PC-3 (cell line): ENCODE measurements around the gene SH3RF3. TPM values are rescaled to one million over a fixed set of nuclear protein-coding genes. Genes with fewer than 3 reads are reported as not detected.

ENCODE experiments used
- ATAC-seq: fragments of 200-7000 bp; cut with Tn5 transposase; 2 replicates; pipeline ENCODE4 v1.9.1; 2020; ENCODE audit warnings: mild to moderate bottlenecking, moderate library complexity
- BruUV-seq: library from RNA; stranded (reverse); fragments of 400-500 nt; replicated peaks from 2 replicates; lab custom pipeline; 2021; lab: Mats Ljungman, UMichigan
- CTCF ChIA-PET: fragments of 300-600 bp; sonication (Branson Sonifier 250); formaldehyde crosslinking; loops from one replicate; lab custom pipeline; 2022; ENCODE audit warnings: antibody characterized with exemption; lab: Charles Lee
- POLR2A ChIA-PET: fragments of 300-600 bp; sonication (Branson Sonifier 250); formaldehyde crosslinking; loops from one replicate; lab custom pipeline; 2022; ENCODE audit warnings: antibody characterized with exemption; ENCODE audit not compliant: unreplicated experiment; lab: Charles Lee
- DNase-seq: peaks from one replicate; pipeline ENCODE4 v3.0.0-alpha.2; 2015
- H2AFZ ChIP-seq: fragments of 300-600 bp; sonication (generic); 2 replicates; pipeline ENCODE4 v1.6.0; 2016; ENCODE audit warnings: antibody characterized with exemption, low read length
- H3F3A ChIP-seq: fragments of 300-600 bp; sonication (generic); one replicate; pipeline ENCODE4 v1.6.0; 2017; ENCODE audit warnings: antibody characterized with exemption, low read length, control low read depth, mild to moderate bottlenecking; ENCODE audit not compliant: unreplicated experiment
- H3K27ac ChIP-seq: fragments of 300-600 bp; sonication (generic); 2 replicates; pipeline ENCODE4 v1.5.1; 2016; ENCODE audit warnings: mild to moderate bottlenecking, low read length
- H3K27me3 ChIP-seq: fragments of 300-600 bp; sonication (generic); 2 replicates; pipeline ENCODE4 v1.6.1; 2016; ENCODE audit warnings: low read length, mixed read lengths
- H3K36me3 ChIP-seq: fragments of 300-600 bp; sonication (generic); 2 replicates; pipeline ENCODE4 v1.6.1; 2016; ENCODE audit warnings: low read depth, mixed run types, low read length, mixed read lengths
- H3K4me1 ChIP-seq: fragments of 300-600 bp; sonication (generic); 2 replicates; pipeline ENCODE4 v1.5.1; 2016; ENCODE audit warnings: low read length; ENCODE audit not compliant: insufficient read depth
- H3K4me2 ChIP-seq: fragments of 300-600 bp; sonication (generic); 2 replicates; pipeline ENCODE4 v1.6.0; 2016; ENCODE audit warnings: low read length
- H3K4me3 ChIP-seq: fragments of 300-600 bp; sonication (generic); 2 replicates; pipeline ENCODE4 v1.5.1; 2016; ENCODE audit warnings: mild to moderate bottlenecking, low read length, mixed read lengths
- H3K79me2 ChIP-seq: fragments of 300-600 bp; sonication (generic); 2 replicates; pipeline ENCODE4 v1.6.1; 2017; ENCODE audit warnings: low read length, mixed read lengths
- H3K9ac ChIP-seq: fragments of 300-600 bp; sonication (generic); 2 replicates; pipeline ENCODE4 v1.6.0; 2016; ENCODE audit warnings: mild to moderate bottlenecking, low read length
- H3K9me2 ChIP-seq: fragments of 300-600 bp; sonication (generic); replicated peaks from 2 replicates; pipeline ENCODE4 v1.6.1; 2016; ENCODE audit warnings: mixed run types, low read length, mixed read lengths
- H3K9me3 ChIP-seq: fragments of 300-600 bp; sonication (generic); 2 replicates; pipeline ENCODE4 v1.6.1; 2016; ENCODE audit warnings: low read length, mixed read lengths
- H4K20me1 ChIP-seq: fragments of 300-600 bp; sonication (generic); 2 replicates; pipeline ENCODE4 v1.6.1; 2016; ENCODE audit warnings: low read length, mixed read lengths
- EZH2 ChIP-seq: fragments of 300-600 bp; sonication (generic); IDR thresholded peaks from one replicate; pipeline ENCODE4 v1.6.1; 2017; ENCODE audit warnings: antibody characterized with exemption, mild to moderate bottlenecking, low read length; ENCODE audit not compliant: unreplicated experiment
- EZH2phosphoT487 ChIP-seq: fragments of 300-600 bp; sonication (generic); IDR thresholded peaks from 2 replicates; pipeline ENCODE4 v1.6.1; 2018; ENCODE audit warnings: mild to moderate bottlenecking, antibody characterized with exemption, low read length, borderline replicate concordance
- intact Hi-C: fragments of 100-400 bp; cut with micrococcal nuclease; formaldehyde crosslinking; loops from 2 replicates; pipeline ENCODE4 v1.9.0; 2023
- total RNA-seq: library from RNA; depleted of rRNA; stranded (reverse); fragments of >200 nt; gene quantifications from 2 replicates; pipeline ENCODE4 v1.2.3, GENCODE V29; 2014
- TF ChIP-seq, protein P1 (sequence below): fragments of 300-600 bp; sonication (generic); conservative IDR thresholded peaks from 2 replicates; pipeline ENCODE4 v1.5.1; 2017; ENCODE audit warnings: antibody characterized with exemption, low read depth, mild to moderate bottlenecking, low read length

Gene SH3RF3
- total RNA-seq, 1 experiment from 2014 or later: 11.7 TPM

DNA sequence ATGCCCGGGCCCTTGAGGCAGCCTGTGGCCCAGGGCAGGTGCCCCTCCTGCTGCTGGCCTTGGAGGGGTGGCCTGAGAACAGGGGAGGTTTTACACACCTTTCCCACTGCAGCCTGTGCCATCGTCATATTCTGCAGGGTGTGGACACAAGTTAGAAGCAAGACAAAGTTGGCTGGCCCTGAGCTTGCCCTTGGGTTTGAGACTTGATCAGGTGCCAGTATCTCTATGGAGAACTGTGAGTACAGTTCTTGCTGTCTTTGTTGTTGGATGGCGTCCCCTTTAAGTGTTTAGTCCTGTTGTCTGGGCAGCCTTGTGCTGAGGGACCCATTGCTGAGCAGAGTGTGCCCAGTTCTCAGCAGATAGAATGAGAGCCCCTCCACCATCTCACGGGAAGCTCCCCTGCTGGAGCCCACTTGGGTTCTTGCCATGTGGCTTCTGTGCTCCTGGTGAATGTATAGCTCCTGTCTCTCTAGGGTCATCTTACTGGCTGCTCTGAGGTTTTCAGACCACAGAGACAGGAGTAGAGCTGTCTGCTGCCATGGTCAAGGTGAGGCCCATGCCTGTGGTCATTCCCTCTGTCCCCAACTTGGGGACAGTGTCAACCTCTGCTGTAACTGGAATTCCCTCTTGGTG, 115.9 kb downstream of the SH3RF3 start:
- no peaks in the 10 kb centered on the region for H4K20me1 ChIP-seq
- DNase-seq (no peak), ATAC-seq (no peak)
- no peak overlapping the region for H3K27ac ChIP-seq
- no peaks in the 10 kb centered on the region for H3K9me2 ChIP-seq
- intact Hi-C loops: loop anchor here (10.0 kb wide), 1 partner anchor 110 kb away; no protein-coding TSS in a partner anchor
- peaks cover 63% of the 10 kb centered on the region for H3K79me2 ChIP-seq
- no peaks in the 10 kb centered on the region for H3K36me3 ChIP-seq
- H3F3A ChIP-seq: no peaks in the 10 kb centered on the region
- CTCF ChIA-PET: no interaction called here
- TF ChIP-seq EZH2: no peak
- no peak for TF ChIP-seq EZH2phosphoT487
- TF ChIP-seq, protein P1, sequence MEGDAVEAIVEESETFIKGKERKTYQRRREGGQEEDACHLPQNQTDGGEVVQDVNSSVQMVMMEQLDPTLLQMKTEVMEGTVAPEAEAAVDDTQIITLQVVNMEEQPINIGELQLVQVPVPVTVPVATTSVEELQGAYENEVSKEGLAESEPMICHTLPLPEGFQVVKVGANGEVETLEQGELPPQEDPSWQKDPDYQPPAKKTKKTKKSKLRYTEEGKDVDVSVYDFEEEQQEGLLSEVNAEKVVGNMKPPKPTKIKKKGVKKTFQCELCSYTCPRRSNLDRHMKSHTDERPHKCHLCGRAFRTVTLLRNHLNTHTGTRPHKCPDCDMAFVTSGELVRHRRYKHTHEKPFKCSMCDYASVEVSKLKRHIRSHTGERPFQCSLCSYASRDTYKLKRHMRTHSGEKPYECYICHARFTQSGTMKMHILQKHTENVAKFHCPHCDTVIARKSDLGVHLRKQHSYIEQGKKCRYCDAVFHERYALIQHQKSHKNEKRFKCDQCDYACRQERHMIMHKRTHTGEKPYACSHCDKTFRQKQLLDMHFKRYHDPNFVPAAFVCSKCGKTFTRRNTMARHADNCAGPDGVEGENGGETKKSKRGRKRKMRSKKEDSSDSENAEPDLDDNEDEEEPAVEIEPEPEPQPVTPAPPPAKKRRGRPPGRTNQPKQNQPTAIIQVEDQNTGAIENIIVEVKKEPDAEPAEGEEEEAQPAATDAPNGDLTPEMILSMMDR: no peak
- no peaks in the 10 kb centered on the region for H3K27me3 ChIP-seq
- no peak overlapping the region for H3K4me3 ChIP-seq
- BruUV-seq: no TSS peak
- no peaks in the 10 kb centered on the region for H3K9me3 ChIP-seq
- H3K4me2 ChIP-seq: no peak overlapping the region
- peaks cover 43% of the 10 kb centered on the region for H3K4me1 ChIP-seq
- POLR2A ChIA-PET: no interaction called here
- H3K9ac ChIP-seq: no peak overlapping the region
- H2AFZ ChIP-seq: no peak overlapping the region

DNA sequence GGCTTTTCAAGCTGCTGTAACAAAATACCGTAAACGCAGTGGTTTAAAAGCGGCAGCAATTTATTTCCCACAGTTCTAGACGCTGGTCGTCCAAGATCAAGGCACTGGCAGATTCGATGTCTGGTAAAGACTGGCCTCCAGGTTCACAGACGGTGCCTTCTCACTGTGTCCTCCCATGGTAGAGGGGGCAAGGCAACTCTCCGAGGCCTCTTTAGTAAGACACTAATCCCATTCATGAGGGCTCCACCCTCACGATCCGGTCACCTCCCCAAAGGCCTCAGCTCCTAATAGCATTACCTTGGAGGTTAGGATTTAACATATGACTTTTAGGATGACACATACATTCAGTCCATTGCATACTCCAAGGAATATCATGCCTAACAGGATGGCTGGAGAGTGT, 117.2 kb downstream of the SH3RF3 start:
- ChIA-PET POLR2A (no interaction called here), CTCF (no interaction called here)
- Histone ChIP-seq H3K36me3 (no peaks in the 10 kb centered on the region), H3K79me2 (peaks cover 50% of the 10 kb centered on the region), H3K27ac (no peak overlapping the region), H3K9ac (no peak overlapping the region), H3F3A (no peaks in the 10 kb centered on the region), H3K4me3 (no peak overlapping the region), H3K4me2 (no peak overlapping the region), H4K20me1 (no peaks in the 10 kb centered on the region), H3K9me3 (no peaks in the 10 kb centered on the region), H2AFZ (no peak overlapping the region), H3K27me3 (no peaks in the 10 kb centered on the region), H3K4me1 (peaks cover 30% of the 10 kb centered on the region), H3K9me2 (no peaks in the 10 kb centered on the region)
- DNase-seq: no peak
- intact Hi-C loops: loop anchor here (10.0 kb wide), 1 partner anchor 111 kb away; no protein-coding TSS in a partner anchor
- no peak for ATAC-seq
- BruUV-seq: no TSS peak
- TF ChIP-seq, protein P1: no peak
- TF ChIP-seq EZH2phosphoT487 (no peak), EZH2 (no peak)

DNA sequence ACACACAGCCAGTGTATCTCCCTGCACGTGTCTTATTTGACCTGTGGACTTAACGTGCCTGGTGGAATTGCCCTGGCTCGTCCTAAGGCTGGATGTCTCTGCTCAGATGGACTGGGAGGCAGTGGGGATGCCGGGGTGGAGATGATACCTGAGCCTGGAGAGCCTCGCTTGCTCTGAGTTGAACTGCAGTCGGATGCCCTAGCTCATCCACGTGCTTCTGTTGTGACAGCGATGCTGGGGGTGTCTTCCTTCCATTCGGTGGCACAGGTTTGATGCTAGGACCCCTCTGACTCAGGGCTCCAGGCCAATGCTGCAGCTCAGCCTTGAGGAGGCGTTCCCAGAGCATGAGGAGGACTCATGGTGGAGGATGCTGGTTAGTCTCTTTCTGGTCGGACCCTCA, 117.6 kb downstream of the SH3RF3 start:
- Histone ChIP-seq H4K20me1 (no peaks in the 10 kb centered on the region), H3K27me3 (no peaks in the 10 kb centered on the region), H3F3A (no peaks in the 10 kb centered on the region), H3K4me1 (peaks cover 25% of the 10 kb centered on the region), H3K4me2 (no peak overlapping the region), H3K4me3 (no peak overlapping the region), H3K79me2 (peaks cover 47% of the 10 kb centered on the region), H3K27ac (no peak overlapping the region), H2AFZ (no peak overlapping the region), H3K9ac (no peak overlapping the region), H3K9me3 (no peaks in the 10 kb centered on the region), H3K9me2 (no peaks in the 10 kb centered on the region), H3K36me3 (no peaks in the 10 kb centered on the region)
- TF ChIP-seq, protein P1: no peak
- TF ChIP-seq EZH2phosphoT487: no peak
- no peak for TF ChIP-seq EZH2
- POLR2A ChIA-PET: no interaction called here
- no peak for ATAC-seq
- intact Hi-C loops: loop anchor here (10.0 kb wide), 1 partner anchor 112 kb away; no protein-coding TSS in a partner anchor
- no TSS peak for BruUV-seq
- CTCF ChIA-PET: no interaction called here
- no peak for DNase-seq
